Keratinocyte (primary cell): ENCODE data around the gene ZMIZ1. TPM values are rescaled to one million over a fixed set of nuclear protein-coding genes. Genes with fewer than 3 reads are reported as not detected.

ENCODE experiments used
- DNase-seq: peaks from one replicate; pipeline ENCODE4 v3.0.0-alpha.2; 2011; ENCODE audit warnings: low read depth, missing footprints, low spot score
- FAIRE-seq: peaks from 2 replicates; lab custom pipeline; 2011; peaks lifted over from hg19 to GRCh38; lab: Jason Lieb, UNC
- H2AFZ ChIP-seq: 2 replicates; pipeline ENCODE4 v1.6.0; 2012; ENCODE audit warnings: low read length, control low read depth, inconsistent platforms; ENCODE audit not compliant: control insufficient read depth
- H3K27ac ChIP-seq: 2 replicates; pipeline ENCODE4 v1.5.1; 2011; ENCODE audit warnings: low read length; ENCODE audit not compliant: control insufficient read depth, insufficient read depth
- H3K27me3 ChIP-seq: 3 replicates; pipeline ENCODE4 v1.6.0; 2011; ENCODE audit warnings: low read length; ENCODE audit not compliant: control insufficient read depth, insufficient read depth; ENCODE audit errors: extremely low read depth
- H3K36me3 ChIP-seq, 2 experiments: 2 replicates in 1 of 2; 3 replicates in 1 of 2; pipeline ENCODE4 v1.5.1; 2011; ENCODE audit warnings: low read length in 2 of 2, mild to moderate bottlenecking in 1 of 2; ENCODE audit not compliant: control insufficient read depth in 2 of 2, insufficient read depth in 2 of 2; ENCODE audit errors: extremely low read depth in 1 of 2
- H3K4me1 ChIP-seq: 3 replicates; pipeline ENCODE4 v1.5.1; 2011; ENCODE audit warnings: low read length; ENCODE audit not compliant: control insufficient read depth, insufficient read depth; ENCODE audit errors: extremely low read depth
- H3K4me2 ChIP-seq: 3 replicates; pipeline ENCODE4 v1.6.0; 2011; ENCODE audit warnings: low read depth, low read length; ENCODE audit not compliant: control insufficient read depth, insufficient read depth; ENCODE audit errors: extremely low read depth
- H3K4me3 ChIP-seq, 3 experiments: fragments of 200-600 bp in 1 of 3; sonication (generic) in 1 of 3; 2 replicates in 2 of 3; 3 replicates in 1 of 3; pipeline ENCODE4 v1.5.1; 2011 to 2016; ENCODE audit warnings: low read length in 3 of 3, mild to moderate bottlenecking in 3 of 3, control low read depth in 2 of 3, inconsistent platforms in 1 of 3, low read depth in 1 of 3, mixed read lengths in 1 of 3, mixed run types in 1 of 3, moderate library complexity in 1 of 3; ENCODE audit not compliant: control insufficient read depth in 2 of 3, insufficient read depth in 2 of 3; ENCODE audit errors: extremely low read depth in 1 of 3
- H3K79me2 ChIP-seq: 2 replicates; pipeline ENCODE4 v1.6.0; 2012; ENCODE audit warnings: low read length; ENCODE audit not compliant: control insufficient read depth, insufficient read depth
- H3K9ac ChIP-seq: 3 replicates; pipeline ENCODE4 v1.6.0; 2011; ENCODE audit warnings: low read length; ENCODE audit not compliant: control insufficient read depth, insufficient read depth; ENCODE audit errors: extremely low read depth
- H3K9me1 ChIP-seq: 3 replicates; pipeline ENCODE4 v1.6.0; 2011; ENCODE audit warnings: low read length; ENCODE audit not compliant: control insufficient read depth, insufficient read depth; ENCODE audit errors: extremely low read depth
- H3K9me3 ChIP-seq: 2 replicates; pipeline ENCODE4 v1.5.1; 2012; ENCODE audit warnings: low read depth, low read length; ENCODE audit not compliant: control insufficient read depth
- H4K20me1 ChIP-seq: 3 replicates; pipeline ENCODE4 v1.6.0; 2011; ENCODE audit warnings: low read length; ENCODE audit not compliant: control insufficient read depth, insufficient read depth; ENCODE audit errors: extremely low read depth
- CTCF ChIP-seq, 3 experiments: IDR thresholded peaks in 1 of 3; conservative IDR thresholded peaks in 1 of 3; optimal IDR thresholded peaks in 1 of 3; 2 replicates in 2 of 3; 3 replicates in 1 of 3; pipeline versions ENCODE3 to v1.5.1; 2011; ENCODE audit warnings: low read length in 3 of 3, mild to moderate bottlenecking in 3 of 3, moderate library complexity in 2 of 3, control low read depth in 1 of 3, inconsistent platforms in 1 of 3; ENCODE audit not compliant: insufficient read depth in 2 of 3; ENCODE audit errors: extremely low read depth in 1 of 3
- EZH2 ChIP-seq: IDR thresholded peaks from one replicate; pipeline ENCODE4 v1.6.1; 2012; ENCODE audit warnings: inconsistent platforms, mild to moderate bottlenecking, low read length, moderate library complexity
- dilution Hi-C: fragments of 300-500 bp; cut with MboI; formaldehyde crosslinking; loops from one replicate; pipeline ENCODE4 v1.7.0; 2020; ENCODE audit warnings: low sequenced_read_pairs; ENCODE audit not compliant: extremely low pct_ligation_motif_present
- polyA plus RNA-seq, 5 experiments: library from polyadenylated mRNA; depleted of rRNA in 3 of 5; stranded (reverse) in 3 of 5; stranded (forward) in 1 of 5; unstranded in 1 of 5; fragments of >200 nt; gene quantifications; 1 replicate in 1 of 5; 2 replicates in 3 of 5; 3 replicates in 1 of 5; pipeline versions ENCODE4 v1.2.1 to v1.2.3, GENCODE V29; 2011 to 2012; ENCODE audit warnings: missing spikeins in 2 of 5, low read depth in 1 of 5, low replicate concordance in 1 of 5

The ZMIZ1 gene
- polyA plus RNA-seq, 1 donor (not counting 4 experiments of a cell fraction or from before 2014, with no cell fraction given) = 1.8 TPM

GRCh38 chr10:79072041-79072441 lies 3.3 kb downstream of the ZMIZ1 start:
- dilution Hi-C loops = no loop called here
- Histone ChIP-seq H3K27me3 (no peaks in the 10 kb centered on the region), H3K4me2 (no peak overlapping the region), H3K79me2 (peaks cover 54% of the 10 kb centered on the region), H3K4me3 (no peak overlapping the region), H3K9me1 (peaks cover 4% of the 10 kb centered on the region), H3K9ac (no peak overlapping the region), H3K9me3 (no peaks in the 10 kb centered on the region), H3K36me3 (no peaks in the 10 kb centered on the region), H3K27ac (no peak overlapping the region), H3K4me1 (peaks cover 35% of the 10 kb centered on the region), H4K20me1 (peaks cover 21% of the 10 kb centered on the region), H2AFZ (no peak overlapping the region)
- FAIRE-seq = no peak
- TF ChIP-seq CTCF (optimal IDR thresholded peaks at IDR 0.05 in 1 of 3, IDR thresholded peaks at IDR 0.05 in 1 of 3, conservative IDR thresholded peaks at IDR 0.05 in 1 of 3; ENCODE audit: extremely low read depth in 1 of 3, insufficient read depth in 2 of 3, low read length in 3 of 3) = no peak
- TF ChIP-seq EZH2 = no peak
- no peak for DNase-seq

- H4K20me1 ChIP-seq = peaks cover 21% of the 10 kb centered on the region
- DNase-seq (no peak), FAIRE-seq (no peak)
- peaks cover 54% of the 10 kb centered on the region for H3K79me2 ChIP-seq
- H3K4me3 ChIP-seq = no peak overlapping the region
- H3K27me3 ChIP-seq = no peaks in the 10 kb centered on the region
- no peak overlapping the region for H3K27ac ChIP-seq
- no peak overlapping the region for H3K9ac ChIP-seq
- dilution Hi-C loops = no loop called here
- H3K9me1 ChIP-seq = peaks cover 4% of the 10 kb centered on the region
- H3K36me3 ChIP-seq = no peaks in the 10 kb centered on the region
- no peaks in the 10 kb centered on the region for H3K9me3 ChIP-seq
- no peak overlapping the region for H2AFZ ChIP-seq
- peaks cover 28% of the 10 kb centered on the region for H3K4me1 ChIP-seq
- H3K4me2 ChIP-seq = no peak overlapping the region
- TF ChIP-seq EZH2 = no peak
- TF ChIP-seq CTCF (optimal IDR thresholded peaks at IDR 0.05 in 1 of 3, IDR thresholded peaks at IDR 0.05 in 1 of 3, conservative IDR thresholded peaks at IDR 0.05 in 1 of 3; ENCODE audit: extremely low read depth in 1 of 3, insufficient read depth in 2 of 3, low read length in 3 of 3) = peak in 2 of 3 experiments; percentile 9 to 13
Measured at GRCh38 chr10:79072994-79073645, 4.4 kb downstream of the ZMIZ1 start.
